Immature natural killer cell (primary cell): ENCODE results near the gene ACOT4. TPM values are rescaled to one million over a fixed set of nuclear protein-coding genes. Genes with fewer than 3 reads are reported as not detected.
"Not testable (repeated sequence)": the region's sequence is repeated elsewhere in the genome, so short reads cannot be mapped to it uniquely, and the experiment has no call there.

ENCODE experiments used
- DNase-seq, 3 donors: peaks; one replicate each; pipeline ENCODE4 v3.0.0; 2022; ENCODE audit warnings: mixed read lengths in 1 of 3
- H3K27ac Mint-ChIP-seq, 6 donors: one replicate each; pipeline ENCODE4 v1.8.0; 2020; ENCODE audit warnings: mixed read lengths in 6 of 6, mild to moderate bottlenecking in 5 of 6, inconsistent platforms in 4 of 6, moderate library complexity in 3 of 6
- H3K27me3 Mint-ChIP-seq, 3 donors: one replicate each; pipeline ENCODE4 v1.8.0; 2020 to 2021; ENCODE audit warnings: low read depth in 3 of 3, mild to moderate bottlenecking in 3 of 3, mixed read lengths in 3 of 3, moderate library complexity in 3 of 3, inconsistent platforms in 1 of 3
- H3K36me3 Mint-ChIP-seq, 3 donors: one replicate each; pipeline ENCODE4 v1.8.0; 2020; ENCODE audit warnings: mixed read lengths in 3 of 3, inconsistent platforms in 2 of 3, mild to moderate bottlenecking in 2 of 3
- H3K4me1 Mint-ChIP-seq, 2 donors: one replicate each; pipeline ENCODE4 v1.8.0; 2020; ENCODE audit warnings: inconsistent platforms in 2 of 2, mild to moderate bottlenecking in 2 of 2, mixed read lengths in 2 of 2, moderate library complexity in 1 of 2
- H3K4me3 Mint-ChIP-seq, 5 donors: one replicate each; pipeline ENCODE4 v1.8.0; 2020; ENCODE audit warnings: mild to moderate bottlenecking in 5 of 5, mixed read lengths in 5 of 5, inconsistent platforms in 3 of 5, moderate library complexity in 3 of 5
- H3K9me3 Mint-ChIP-seq, 6 donors: one replicate each; pipeline ENCODE4 v1.8.0; 2020; ENCODE audit warnings: mild to moderate bottlenecking in 6 of 6, mixed read lengths in 6 of 6, inconsistent platforms in 4 of 6, moderate library complexity in 3 of 6
- polyA plus RNA-seq, 3 donors: library from polyadenylated mRNA; unstranded; fragments of 300-500 nt; fragmentation: Illumina TruSeq; gene quantifications; one replicate each; pipeline ENCODE4 v1.2.3, GENCODE V29; 2021

Gene ACOT4
- polyA plus RNA-seq, 3 donors from 2014 or later = 9.4 to 20.3 (median 9.8) TPM

DNA sequence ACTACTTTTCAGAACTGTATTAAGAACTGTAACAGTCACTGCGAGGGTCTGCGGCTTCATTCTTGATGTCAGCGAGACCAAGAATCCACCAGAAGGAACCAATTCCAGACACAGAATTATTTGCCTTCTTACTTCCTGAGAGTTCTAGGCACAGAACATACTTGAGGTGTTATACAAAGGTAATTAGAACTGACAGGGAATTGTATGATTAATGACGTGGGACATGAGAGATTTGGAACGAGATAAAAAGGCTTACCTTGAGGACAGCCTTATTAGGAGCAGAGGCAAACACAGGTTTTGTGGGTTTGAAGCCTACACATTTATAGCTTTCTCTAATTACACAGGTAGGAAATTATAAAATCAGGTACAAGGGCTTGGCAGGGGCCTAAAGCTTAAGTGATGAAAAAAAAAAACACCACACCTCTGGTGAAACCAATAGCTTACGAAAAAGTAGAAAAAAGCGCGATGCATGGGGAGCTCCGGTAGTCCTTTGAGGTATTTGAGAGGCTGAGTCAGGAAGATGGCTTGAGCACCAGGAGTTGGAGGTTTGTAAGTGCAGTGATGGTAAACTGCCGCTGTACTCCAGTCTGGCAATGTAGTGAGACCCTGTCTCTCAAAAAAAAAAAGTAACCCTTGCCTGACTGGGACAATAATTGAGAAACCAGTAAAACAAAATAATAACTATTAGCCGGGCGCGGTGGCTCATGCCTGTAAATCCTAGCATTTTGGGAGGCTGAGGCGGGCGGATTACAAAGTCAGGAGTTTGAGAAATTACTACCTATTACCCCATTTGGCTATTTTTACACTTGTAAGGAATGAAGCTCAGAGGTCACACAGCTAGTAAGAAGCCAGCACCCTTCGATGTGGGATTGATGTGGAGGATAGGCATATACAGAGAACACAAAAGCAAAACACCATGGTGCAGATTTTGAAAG is 23.5 kb upstream of the ACOT4 start:
- peaks cover 44 to 48% of the 10 kb centered on the region in 2 donors for H3K4me1 Mint-ChIP-seq
- peak in 1 of 3 donors; percentile 1 for DNase-seq
- peak overlapping the region; percentile 90 to 99 (median 95) for H3K27ac Mint-ChIP-seq
- peak overlapping the region; percentile 87 to 98 (median 94) for H3K4me3 Mint-ChIP-seq
- H3K36me3 Mint-ChIP-seq = peaks cover 0 to 9% (median 6%) of the 10 kb centered on the region in 3 donors
- no peaks in the 10 kb centered on the region for H3K9me3 Mint-ChIP-seq
- H3K27me3 Mint-ChIP-seq = peaks cover 3 to 11% (median 4%) of the 10 kb centered on the region in 3 donors

DNA sequence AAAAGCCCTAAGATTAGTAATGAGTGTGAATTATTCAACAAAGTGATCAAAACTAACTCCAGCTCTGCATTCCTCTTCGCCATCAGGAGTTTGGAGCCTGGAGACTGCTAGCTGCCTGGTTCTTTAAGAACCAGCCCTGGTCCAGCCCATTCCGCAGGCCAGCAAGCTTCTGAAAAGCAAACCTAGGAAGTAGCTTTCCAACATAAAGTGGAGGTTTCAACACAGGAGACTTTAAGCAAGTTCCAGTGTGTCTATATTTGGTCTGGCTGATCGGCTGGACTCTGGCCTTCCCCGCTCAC is 22.8 kb upstream of the ACOT4 start:
- Mint-ChIP-seq H3K27me3 (peaks cover 3 to 11% (median 4%) of the 10 kb centered on the region in 3 donors), H3K27ac (peak overlapping the region; percentile 90 to 99 (median 95)), H3K4me3 (peak overlapping the region; percentile 87 to 98 (median 94)), H3K4me1 (peaks cover 44 to 48% of the 10 kb centered on the region in 2 donors)
- not testable (repeated sequence) for H3K9me3 Mint-ChIP-seq, H3K36me3 Mint-ChIP-seq, DNase-seq

DNA sequence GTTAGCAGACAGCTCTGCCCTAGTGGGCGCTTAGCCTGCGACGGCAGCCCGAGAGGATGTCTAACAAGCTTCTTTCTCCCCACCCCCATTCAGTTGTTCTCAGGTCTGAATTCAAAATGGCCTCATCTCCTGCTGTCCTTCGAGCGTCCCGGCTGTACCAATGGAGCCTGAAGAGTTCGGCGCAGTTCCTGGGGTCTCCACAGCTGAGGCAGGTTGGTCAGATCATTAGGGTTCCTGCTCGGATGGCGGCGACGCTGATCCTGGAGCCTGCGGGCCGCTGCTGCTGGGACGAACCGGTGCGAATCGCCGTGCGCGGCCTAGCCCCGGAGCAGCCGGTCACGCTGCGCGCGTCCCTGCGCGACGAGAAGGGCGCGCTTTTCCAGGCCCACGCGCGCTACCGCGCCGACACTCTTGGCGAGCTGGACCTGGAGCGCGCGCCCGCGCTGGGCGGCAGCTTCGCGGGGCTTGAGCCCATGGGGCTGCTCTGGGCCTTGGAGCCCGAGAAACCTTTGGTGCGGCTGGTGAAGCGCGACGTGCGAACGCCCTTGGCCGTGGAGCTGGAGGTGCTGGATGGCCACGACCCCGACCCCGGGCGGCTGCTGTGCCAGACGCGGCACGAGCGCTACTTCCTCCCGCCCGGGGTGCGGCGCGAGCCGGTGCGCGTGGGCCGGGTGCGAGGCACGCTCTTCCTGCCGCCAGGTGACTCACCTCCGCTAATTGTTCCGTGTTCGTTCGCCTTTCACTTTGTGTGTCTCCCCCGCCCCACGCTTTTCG is 22.3 kb upstream of the ACOT4 start, which contains the start of gene ACOT2:
ACOT2 (plus strand) TSS at position 29 of the 774 bp plus-strand sequence; CDS start at position 57, 28 bp downstream.
- Mint-ChIP-seq H3K27me3 (peaks cover 3 to 11% (median 4%) of the 10 kb centered on the region in 3 donors), H3K27ac (peak within 1 kb of the TSS; percentile 90 to 99 (median 95)), H3K4me3 (peak within 1 kb of the TSS; percentile 87 to 98 (median 94)), H3K4me1 (peaks cover 44 to 48% of the 10 kb centered on the region in 2 donors), H3K36me3 (peaks cover under 1 to 11% (median 9%) of the 10 kb centered on the region in 3 donors)
- DNase-seq = peak; percentile 76 to 78 (median 77)
- not testable (repeated sequence) for H3K9me3 Mint-ChIP-seq

DNA sequence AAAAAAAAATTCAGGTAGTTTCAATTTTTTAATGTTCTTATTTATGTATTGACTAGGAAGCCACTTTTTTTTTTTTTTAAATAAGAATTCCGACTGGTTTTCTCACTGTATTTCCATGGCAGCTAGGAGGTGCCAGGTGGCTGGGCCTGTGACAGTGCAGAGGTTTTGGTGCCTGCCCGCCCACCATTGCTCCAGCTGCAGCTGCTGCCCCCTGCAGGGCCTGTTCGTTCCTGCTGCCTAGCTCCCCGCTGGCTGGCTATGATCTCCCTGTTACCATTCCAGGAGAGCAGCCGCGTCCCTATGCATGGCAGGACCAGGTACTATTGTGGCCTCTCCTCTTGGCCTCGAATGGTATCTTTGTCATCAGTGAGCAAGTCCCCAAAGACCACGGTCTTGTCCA is 20.8 kb upstream of the ACOT4 start:
- peak overlapping the region; percentile 44 to 94 (median 50) for H3K4me3 Mint-ChIP-seq
- not testable (repeated sequence) for H3K9me3 Mint-ChIP-seq, H3K36me3 Mint-ChIP-seq
- peak; percentile 55 to 61 (median 59) for DNase-seq
- peaks cover 3 to 11% (median 4%) of the 10 kb centered on the region in 3 donors for H3K27me3 Mint-ChIP-seq
- peak overlapping the region in 5 of 6 donors; percentile 7 to 92 (median 69) for H3K27ac Mint-ChIP-seq
- peaks cover 34 to 35% of the 10 kb centered on the region in 2 donors for H3K4me1 Mint-ChIP-seq

GRCh38 chr14:73573034-73573433 is 18.6 kb upstream of the ACOT4 start:
- not testable (repeated sequence) for H3K9me3 Mint-ChIP-seq

GRCh38 chr14:73573740-73574139 is 17.9 kb upstream of the ACOT4 start:
- H3K4me3 Mint-ChIP-seq, H3K9me3 Mint-ChIP-seq, DNase-seq, H3K36me3 Mint-ChIP-seq, H3K27ac Mint-ChIP-seq: not testable (repeated sequence)
- peaks cover 3 to 11% (median 4%) of the 10 kb centered on the region in 3 donors for H3K27me3 Mint-ChIP-seq
- peaks cover 13 to 14% of the 10 kb centered on the region in 2 donors for H3K4me1 Mint-ChIP-seq

More at GRCh38 chr14:73573034-73573433, 18.6 kb upstream of the ACOT4 start:
- Mint-ChIP-seq H3K27me3 (peaks cover 3 to 11% (median 4%) of the 10 kb centered on the region in 3 donors), H3K4me1 (peaks cover 20 to 22% of the 10 kb centered on the region in 2 donors)
- not testable (repeated sequence) for H3K36me3 Mint-ChIP-seq, H3K4me3 Mint-ChIP-seq, DNase-seq, H3K27ac Mint-ChIP-seq

- peak overlapping the region in 1 of 6 donors; percentile 17 for H3K27ac Mint-ChIP-seq
- not testable (repeated sequence) for DNase-seq, H3K27me3 Mint-ChIP-seq, H3K9me3 Mint-ChIP-seq, H3K4me3 Mint-ChIP-seq, H3K36me3 Mint-ChIP-seq
- H3K4me1 Mint-ChIP-seq = peaks cover 8 to 10% of the 10 kb centered on the region in 2 donors
Observed at GRCh38 chr14:73574251-73574650, 17.4 kb upstream of the ACOT4 start.

GRCh38 chr14:73576391-73576790 is 15.3 kb upstream of the ACOT4 start:
- Mint-ChIP-seq H3K27me3 (no peaks in the 10 kb centered on the region), H3K4me3 (no peak overlapping the region), H3K27ac (no peak overlapping the region), H3K9me3 (no peaks in the 10 kb centered on the region), H3K4me1 (no peaks in the 10 kb centered on the region), H3K36me3 (peaks cover 4 to 7% (median 5%) of the 10 kb centered on the region in 3 donors)
- DNase-seq = no peak

- not testable (repeated sequence) for H3K36me3 Mint-ChIP-seq, H3K4me3 Mint-ChIP-seq, H3K4me1 Mint-ChIP-seq
Observed at GRCh38 chr14:73577214-73577613, 14.5 kb upstream of the ACOT4 start.

DNA sequence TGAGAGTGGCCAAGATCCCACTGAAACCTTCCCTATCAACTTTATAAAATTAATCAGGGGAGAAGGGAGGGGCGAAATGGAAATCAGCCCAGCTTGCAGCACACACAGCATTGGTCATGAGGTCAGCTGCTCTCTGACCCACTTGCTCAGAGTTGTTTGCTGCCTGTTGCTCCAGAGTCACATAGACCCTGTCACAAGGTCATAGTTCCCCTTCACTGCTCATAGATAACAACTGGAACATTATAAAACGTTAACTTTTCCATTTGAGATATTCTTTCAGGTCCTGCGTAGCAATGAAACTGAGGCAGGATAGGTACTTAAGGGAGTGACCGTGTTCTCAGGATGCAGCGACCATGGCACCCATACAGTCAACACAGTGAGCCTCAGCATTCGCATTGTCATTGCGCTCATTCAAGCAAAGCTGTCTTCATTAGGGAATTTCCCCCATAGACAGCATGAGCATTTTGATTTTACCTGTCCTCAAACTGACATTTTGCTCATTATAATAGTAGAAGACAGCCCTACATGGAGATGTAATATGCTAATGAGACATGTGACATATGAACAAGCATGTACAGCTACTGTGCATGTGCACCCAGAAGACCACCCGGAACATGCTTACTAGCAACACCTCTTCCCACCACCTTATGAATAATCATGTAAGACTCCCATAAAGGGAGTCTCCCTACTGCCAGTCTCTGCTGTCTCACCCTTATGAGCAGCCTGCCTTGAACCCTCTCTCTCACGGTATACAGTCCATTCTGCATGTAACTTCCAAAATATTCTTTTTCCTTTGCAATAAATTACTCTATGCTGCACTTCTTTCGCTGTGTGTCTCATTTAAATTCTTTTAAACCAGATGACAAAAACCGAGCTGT is 9.3 kb upstream of the ACOT4 start:
- not testable (repeated sequence) for H3K36me3 Mint-ChIP-seq, H3K9me3 Mint-ChIP-seq, H3K4me1 Mint-ChIP-seq, H3K27me3 Mint-ChIP-seq, H3K4me3 Mint-ChIP-seq, H3K27ac Mint-ChIP-seq, DNase-seq

More at GRCh38 chr14:73577214-73577613, 14.5 kb upstream of the ACOT4 start:
- not testable (repeated sequence) for DNase-seq, H3K27me3 Mint-ChIP-seq, H3K27ac Mint-ChIP-seq, H3K9me3 Mint-ChIP-seq

- no peak for DNase-seq
- Mint-ChIP-seq H3K36me3 (no peaks in the 10 kb centered on the region), H3K27ac (no peak overlapping the region), H3K4me1 (peaks cover 19 to 23% of the 10 kb centered on the region in 2 donors), H3K4me3 (no peak overlapping the region), H3K9me3 (no peaks in the 10 kb centered on the region), H3K27me3 (peaks cover 1 to 4% (median 2%) of the 10 kb centered on the region in 3 donors)
Observed at GRCh38 chr14:73588695-73589094, 3.0 kb upstream of the ACOT4 start.

DNA sequence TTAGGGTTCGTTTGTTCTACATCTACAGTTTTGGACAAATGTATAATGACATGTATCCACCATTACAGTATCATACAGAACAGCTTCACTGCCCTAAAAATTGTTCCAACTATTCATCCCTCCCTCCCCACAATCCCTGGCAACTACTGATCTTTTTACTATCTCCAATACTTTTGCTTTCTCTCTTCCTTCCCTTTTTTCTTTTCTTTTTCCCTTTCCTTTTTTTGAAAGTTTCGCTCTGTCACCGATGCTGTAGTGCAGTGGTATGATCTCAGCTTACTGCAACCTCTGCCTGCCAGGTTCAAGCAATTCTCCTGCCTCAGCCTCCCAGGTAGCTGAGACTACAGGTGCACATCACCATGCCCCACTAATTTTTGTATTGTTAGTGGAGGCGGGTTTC is 2.6 kb upstream of the ACOT4 start:
- no peaks in the 10 kb centered on the region for H3K9me3 Mint-ChIP-seq

DNA sequence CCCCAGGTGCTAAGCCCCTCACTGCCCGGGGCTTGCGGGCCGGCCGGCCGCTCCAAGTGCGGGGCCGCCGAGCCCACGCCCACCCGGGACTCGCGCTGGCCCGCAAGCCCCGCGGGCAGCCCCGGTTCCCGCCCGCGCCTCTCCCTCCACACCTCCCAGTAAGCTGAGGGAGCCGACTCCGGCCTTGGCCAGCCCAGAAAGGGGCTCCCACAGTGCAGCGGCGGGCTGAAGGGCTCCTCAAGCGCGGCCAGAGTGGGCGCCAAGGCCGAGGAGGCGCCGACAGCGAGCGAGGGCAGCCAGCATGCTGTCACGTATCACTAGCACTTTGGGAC is 1.0 kb upstream of the ACOT4 start:
- H3K27ac Mint-ChIP-seq, H3K9me3 Mint-ChIP-seq, H3K27me3 Mint-ChIP-seq, H3K36me3 Mint-ChIP-seq, DNase-seq: not testable (repeated sequence)
- peak overlapping the region in 4 of 5 donors; percentile 73 to 85 (median 82) for H3K4me3 Mint-ChIP-seq
- peaks cover 22 to 29% of the 10 kb centered on the region in 2 donors for H3K4me1 Mint-ChIP-seq

More for the DNA sequence above, 2.6 kb upstream of the ACOT4 start:
- Mint-ChIP-seq H3K27ac (peak overlapping the region in 2 of 6 donors; percentile 13 to 24), H3K27me3 (peaks cover 1 to 4% (median 2%) of the 10 kb centered on the region in 3 donors), H3K4me3 (no peak overlapping the region), H3K4me1 (peaks cover 20 to 27% of the 10 kb centered on the region in 2 donors), H3K36me3 (no peaks in the 10 kb centered on the region)
- DNase-seq = no peak
